ENCODE data around the gene ACER1.

The ACER1 gene

GRCh38 chr19:6267552-6268381 lies 65.6 kb downstream of the ACER1 start:
- no peaks in the 10 kb centered on the region for H3K9me3 ChIP-seq (ENCODE audit: control insufficient read depth, insufficient read depth, low read depth, low read length)
- peaks cover 20% of the 10 kb centered on the region for H3K4me1 ChIP-seq (ENCODE audit: control insufficient read depth, insufficient read depth, low read length)
- H3K36me3 ChIP-seq (ENCODE audit: control insufficient read depth, insufficient read depth, low read length), result peaks cover 43% of the 10 kb centered on the region
- H3K9ac ChIP-seq (ENCODE audit: low read length), result no peak overlapping the region
- no peak overlapping the region for H3K4me3 ChIP-seq (ENCODE audit: low read depth, low read length)
- no peak overlapping the region for H3K27ac ChIP-seq (ENCODE audit: low read depth, low read length)
- H3K27me3 ChIP-seq (ENCODE audit: control insufficient read depth, insufficient read depth, low read length), result no peaks in the 10 kb centered on the region

GRCh38 chr19:6264803-6265202 lies 68.6 kb downstream of the ACER1 start:
- H3K27me3 ChIP-seq (ENCODE audit: control insufficient read depth, insufficient read depth, low read length), result no peaks in the 10 kb centered on the region
- H3K36me3 ChIP-seq (ENCODE audit: control insufficient read depth, insufficient read depth, low read length), result peaks cover 51% of the 10 kb centered on the region
- no peak overlapping the region for H3K9ac ChIP-seq (ENCODE audit: low read length)
- H3K9me3 ChIP-seq (ENCODE audit: control insufficient read depth, insufficient read depth, low read depth, low read length), result no peaks in the 10 kb centered on the region
- H3K27ac ChIP-seq (ENCODE audit: low read depth, low read length), result no peak overlapping the region
- H3K4me3 ChIP-seq (ENCODE audit: low read depth, low read length), result no peak overlapping the region
- no peaks in the 10 kb centered on the region for H3K4me1 ChIP-seq (ENCODE audit: control insufficient read depth, insufficient read depth, low read length)

GRCh38 chr19:6263735-6264444 lies 69.5 kb downstream of the ACER1 start:
- no peaks in the 10 kb centered on the region for H3K27me3 ChIP-seq (ENCODE audit: control insufficient read depth, insufficient read depth, low read length)
- H3K27ac ChIP-seq (ENCODE audit: low read depth, low read length), result no peak overlapping the region
- H3K4me1 ChIP-seq (ENCODE audit: control insufficient read depth, insufficient read depth, low read length), result no peaks in the 10 kb centered on the region
- H3K9ac ChIP-seq (ENCODE audit: low read length), result peak overlapping the region; percentile 12
- H3K9me3 ChIP-seq (ENCODE audit: control insufficient read depth, insufficient read depth, low read depth, low read length), result no peaks in the 10 kb centered on the region
- H3K4me3 ChIP-seq (ENCODE audit: low read depth, low read length), result no peak overlapping the region
- peaks cover 48% of the 10 kb centered on the region for H3K36me3 ChIP-seq (ENCODE audit: control insufficient read depth, insufficient read depth, low read length)

GRCh38 chr19:6263306-6263705 lies 70.1 kb downstream of the ACER1 start:
- peaks cover 48% of the 10 kb centered on the region for H3K36me3 ChIP-seq (ENCODE audit: control insufficient read depth, insufficient read depth, low read length)
- H3K9me3 ChIP-seq (ENCODE audit: control insufficient read depth, insufficient read depth, low read depth, low read length), result no peaks in the 10 kb centered on the region
- no peaks in the 10 kb centered on the region for H3K4me1 ChIP-seq (ENCODE audit: control insufficient read depth, insufficient read depth, low read length)
- H3K27ac ChIP-seq (ENCODE audit: low read depth, low read length), result no peak overlapping the region
- no peak overlapping the region for H3K4me3 ChIP-seq (ENCODE audit: low read depth, low read length)
- peak overlapping the region; percentile 12 for H3K9ac ChIP-seq (ENCODE audit: low read length)
- no peaks in the 10 kb centered on the region for H3K27me3 ChIP-seq (ENCODE audit: control insufficient read depth, insufficient read depth, low read length)

- H3K4me1 ChIP-seq (ENCODE audit: control insufficient read depth, insufficient read depth, low read length), result no peaks in the 10 kb centered on the region
- no peaks in the 10 kb centered on the region for H3K9me3 ChIP-seq (ENCODE audit: control insufficient read depth, insufficient read depth, low read depth, low read length)
- no peak overlapping the region for H3K4me3 ChIP-seq (ENCODE audit: low read depth, low read length)
- H3K36me3 ChIP-seq (ENCODE audit: control insufficient read depth, insufficient read depth, low read length), result peaks cover 47% of the 10 kb centered on the region
- no peaks in the 10 kb centered on the region for H3K27me3 ChIP-seq (ENCODE audit: control insufficient read depth, insufficient read depth, low read length)
- H3K27ac ChIP-seq (ENCODE audit: low read depth, low read length), result no peak overlapping the region
- no peak overlapping the region for H3K9ac ChIP-seq (ENCODE audit: low read length)
These were observed 70.9 kb downstream of the ACER1 start for GRCh38 chr19:6262519-6262918.

GRCh38 chr19:6261883-6262282 lies 71.5 kb downstream of the ACER1 start:
- H3K36me3 ChIP-seq (ENCODE audit: control insufficient read depth, insufficient read depth, low read length), result peaks cover 46% of the 10 kb centered on the region
- H3K4me1 ChIP-seq (ENCODE audit: control insufficient read depth, insufficient read depth, low read length), result no peaks in the 10 kb centered on the region
- H3K9ac ChIP-seq (ENCODE audit: low read length), result no peak overlapping the region
- no peaks in the 10 kb centered on the region for H3K27me3 ChIP-seq (ENCODE audit: control insufficient read depth, insufficient read depth, low read length)
- no peak overlapping the region for H3K27ac ChIP-seq (ENCODE audit: low read depth, low read length)
- H3K4me3 ChIP-seq (ENCODE audit: low read depth, low read length), result no peak overlapping the region
- no peaks in the 10 kb centered on the region for H3K9me3 ChIP-seq (ENCODE audit: control insufficient read depth, insufficient read depth, low read depth, low read length)

GRCh38 chr19:6260912-6261650 lies 72.3 kb downstream of the ACER1 start:
- Histone ChIP-seq H3K27me3 (ENCODE audit: control insufficient read depth, insufficient read depth, low read length) (no peaks in the 10 kb centered on the region), H3K9me3 (ENCODE audit: control insufficient read depth, insufficient read depth, low read depth, low read length) (no peaks in the 10 kb centered on the region), H3K4me3 (ENCODE audit: low read depth, low read length) (no peak overlapping the region), H3K4me1 (ENCODE audit: control insufficient read depth, insufficient read depth, low read length) (no peaks in the 10 kb centered on the region), H3K27ac (ENCODE audit: low read depth, low read length) (no peak overlapping the region), H3K36me3 (ENCODE audit: control insufficient read depth, insufficient read depth, low read length) (peaks cover 49% of the 10 kb centered on the region), H3K9ac (ENCODE audit: low read length) (no peak overlapping the region)

- H3K27me3 ChIP-seq (ENCODE audit: control insufficient read depth, insufficient read depth, low read length), result no peaks in the 10 kb centered on the region
- H3K9ac ChIP-seq (ENCODE audit: low read length), result no peak overlapping the region
- H3K4me1 ChIP-seq (ENCODE audit: control insufficient read depth, insufficient read depth, low read length), result no peaks in the 10 kb centered on the region
- no peak overlapping the region for H3K4me3 ChIP-seq (ENCODE audit: low read depth, low read length)
- H3K27ac ChIP-seq (ENCODE audit: low read depth, low read length), result no peak overlapping the region
- no peaks in the 10 kb centered on the region for H3K9me3 ChIP-seq (ENCODE audit: control insufficient read depth, insufficient read depth, low read depth, low read length)
- H3K36me3 ChIP-seq (ENCODE audit: control insufficient read depth, insufficient read depth, low read length), result peaks cover 49% of the 10 kb centered on the region
These were observed 73.0 kb downstream of the ACER1 start for GRCh38 chr19:6260376-6260775.

GRCh38 chr19:6259312-6259861 lies 74.0 kb downstream of the ACER1 start:
- Histone ChIP-seq H3K9ac (ENCODE audit: low read length) (no peak overlapping the region), H3K27ac (ENCODE audit: low read depth, low read length) (no peak overlapping the region), H3K36me3 (ENCODE audit: control insufficient read depth, insufficient read depth, low read length) (peaks cover 49% of the 10 kb centered on the region), H3K4me3 (ENCODE audit: low read depth, low read length) (no peak overlapping the region), H3K9me3 (ENCODE audit: control insufficient read depth, insufficient read depth, low read depth, low read length) (no peaks in the 10 kb centered on the region), H3K27me3 (ENCODE audit: control insufficient read depth, insufficient read depth, low read length) (no peaks in the 10 kb centered on the region), H3K4me1 (ENCODE audit: control insufficient read depth, insufficient read depth, low read length) (no peaks in the 10 kb centered on the region)

- Histone ChIP-seq H3K36me3 (ENCODE audit: control insufficient read depth, insufficient read depth, low read length) (peaks cover 49% of the 10 kb centered on the region), H3K9me3 (ENCODE audit: control insufficient read depth, insufficient read depth, low read depth, low read length) (no peaks in the 10 kb centered on the region), H3K27me3 (ENCODE audit: control insufficient read depth, insufficient read depth, low read length) (no peaks in the 10 kb centered on the region), H3K9ac (ENCODE audit: low read length) (no peak overlapping the region), H3K4me1 (ENCODE audit: control insufficient read depth, insufficient read depth, low read length) (no peaks in the 10 kb centered on the region), H3K4me3 (ENCODE audit: low read depth, low read length) (no peak overlapping the region), H3K27ac (ENCODE audit: low read depth, low read length) (no peak overlapping the region)
These were observed 74.5 kb downstream of the ACER1 start for GRCh38 chr19:6258812-6259311.
